ENCODE data around the gene SYT5.
"Not testable (repeated sequence)": the region's sequence is repeated elsewhere in the genome, so short reads cannot be mapped to it uniquely, and the experiment has no call there.

GRCh38 chr19:55172318-55172717 is 7.8 kb downstream of the SYT5 start:
- not testable (repeated sequence) for TF ChIP-seq POLR2A (IDR thresholded peaks at IDR 0.05; ENCODE audit: borderline replicate concordance, extremely low read depth, insufficient read depth, insufficient read length); RAD21 (IDR thresholded peaks at IDR 0.05; ENCODE audit: low read depth); CTCF (IDR thresholded peaks at IDR 0.05 in 2 of 3, conservative IDR thresholded peaks at IDR 0.05 in 1 of 3; ENCODE audit: borderline replicate concordance in 1 of 3, insufficient read depth in 1 of 3, low read depth in 2 of 3, low read length in 2 of 3); EZH2 (IDR thresholded peaks at IDR 0.05)
